Karpas-422 (cell line): ENCODE measurements around the gene PIM1. TPM values are rescaled to one million over a fixed set of nuclear protein-coding genes. Genes with fewer than 3 reads are reported as not detected.
"Not testable (repeated sequence)": the region's sequence is repeated elsewhere in the genome, so short reads cannot be mapped to it uniquely, and the experiment has no call there.

Source experiments
- DNase-seq: peaks from one replicate; pipeline ENCODE4 v3.0.0-alpha.2; 2015
- H2AFZ ChIP-seq: fragments of 200-600 bp; sonication (generic); 2 replicates; pipeline ENCODE4 v1.6.1; 2014; ENCODE audit warnings: antibody characterized with exemption, low read length, mixed read lengths
- H3K27ac ChIP-seq: fragments of 200-600 bp; sonication (generic); 2 replicates; pipeline ENCODE4 v1.5.1; 2014; ENCODE audit warnings: mild to moderate bottlenecking, low read length, moderate library complexity
- H3K27me3 ChIP-seq: fragments of 200-600 bp; sonication (generic); 2 replicates; pipeline ENCODE4 v1.6.1; 2014; ENCODE audit warnings: low read length, mixed read lengths
- H3K36me3 ChIP-seq: fragments of 200-600 bp; sonication (generic); 2 replicates; pipeline ENCODE4 v1.6.1; 2014; ENCODE audit warnings: low read length, mixed read lengths; ENCODE audit not compliant: insufficient read depth
- H3K4me1 ChIP-seq: fragments of 200-600 bp; sonication (generic); 2 replicates; pipeline ENCODE4 v1.6.1; 2014; ENCODE audit warnings: mild to moderate bottlenecking, low read length, mixed read lengths
- H3K4me2 ChIP-seq: fragments of 200-600 bp; sonication (generic); 2 replicates; pipeline ENCODE4 v1.6.1; 2014; ENCODE audit warnings: low read length, low read depth, mild to moderate bottlenecking; ENCODE audit not compliant: poor library complexity, severe bottlenecking
- H3K4me3 ChIP-seq: fragments of 200-600 bp; sonication (generic); 2 replicates; pipeline ENCODE4 v1.5.1; 2014; ENCODE audit warnings: mild to moderate bottlenecking, antibody characterized with exemption, low read length, mixed read lengths
- H3K79me2 ChIP-seq: fragments of 200-600 bp; sonication (generic); 2 replicates; pipeline ENCODE4 v1.6.1; 2014; ENCODE audit warnings: mild to moderate bottlenecking, low read length, mixed read lengths
- H3K9ac ChIP-seq: fragments of 200-600 bp; sonication (generic); 2 replicates; pipeline ENCODE4 v1.6.0; 2014; ENCODE audit warnings: low read length
- H3K9me2 ChIP-seq: fragments of 200-600 bp; sonication (generic), shearing (Covaris generic); replicated peaks from 2 replicates; pipeline ENCODE4 v1.6.0; 2014; ENCODE audit warnings: mild to moderate bottlenecking, low read length, moderate library complexity; ENCODE audit not compliant: insufficient read depth
- H3K9me3 ChIP-seq: fragments of 300-700, 200-600 bp; sonication (generic); 2 replicates; pipeline ENCODE4 v1.6.1; 2014; ENCODE audit warnings: low read length, mixed read lengths
- H4K20me1 ChIP-seq: fragments of 200-600 bp; sonication (generic); 2 replicates; pipeline ENCODE4 v1.6.1; 2014; ENCODE audit warnings: mild to moderate bottlenecking, antibody characterized with exemption, low read length, low read depth; ENCODE audit not compliant: insufficient read depth
- total RNA-seq: library from RNA; depleted of rRNA; stranded (reverse); fragments of >200 nt; shearing (Covaris generic); gene quantifications from 2 replicates; pipeline ENCODE4 v1.2.3, GENCODE V29; 2014; ENCODE audit warnings: low replicate concordance

The PIM1 gene
- total RNA-seq, 1 experiment from 2014 or later = 4.0 TPM

DNA sequence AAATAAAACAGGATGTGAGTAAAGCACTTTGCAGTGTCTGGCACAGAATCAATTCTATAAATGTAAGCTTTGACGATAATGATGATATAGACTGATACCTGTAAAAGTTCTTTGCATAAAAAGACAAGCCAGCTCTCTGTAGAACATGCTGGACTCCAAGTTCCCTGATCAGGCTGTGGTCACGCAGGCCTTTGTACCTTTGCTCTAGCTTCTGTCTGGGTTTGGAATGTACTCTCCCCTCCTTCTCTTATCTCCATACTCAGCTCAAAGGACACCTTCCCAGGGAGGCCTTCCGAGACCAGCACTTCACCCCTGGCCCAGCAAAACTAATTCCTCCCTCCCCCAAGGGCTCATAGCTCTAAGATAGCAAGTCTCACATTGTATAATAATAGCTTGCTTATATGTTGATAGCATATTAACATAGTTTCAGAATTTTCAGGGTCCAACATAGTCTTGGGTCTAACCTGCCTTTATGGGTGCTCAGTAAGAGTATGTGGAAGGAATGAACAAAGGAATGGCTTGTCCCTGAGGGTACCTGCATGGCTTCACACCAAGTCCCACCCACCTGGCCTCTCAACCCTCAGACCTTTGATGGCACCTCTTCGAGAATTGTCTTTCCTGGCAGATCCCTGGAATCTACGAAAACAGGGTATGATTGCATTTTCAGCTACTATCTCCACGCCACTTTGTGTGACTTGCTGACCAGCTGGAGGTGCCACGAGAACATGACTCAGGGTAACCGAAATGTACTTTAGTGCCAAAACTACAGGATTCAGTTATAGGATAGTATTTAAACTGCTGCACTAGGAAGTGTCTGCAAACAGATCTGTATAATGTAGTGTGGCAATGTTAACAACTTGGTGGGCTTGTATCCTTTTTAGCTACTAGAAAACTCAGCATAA lies 41.7 kb upstream of the PIM1 start:
- Histone ChIP-seq H3K9me2 (no peaks in the 10 kb centered on the region), H3K9me3 (no peaks in the 10 kb centered on the region), H3K4me3 (no peak overlapping the region), H3K79me2 (no peaks in the 10 kb centered on the region), H3K27ac (no peak overlapping the region), H3K4me1 (no peaks in the 10 kb centered on the region), H4K20me1 (no peaks in the 10 kb centered on the region), H3K27me3 (no peaks in the 10 kb centered on the region), H3K4me2 (no peak overlapping the region), H3K36me3 (no peaks in the 10 kb centered on the region), H2AFZ (no peak overlapping the region), H3K9ac (no peak overlapping the region)
- no peak for DNase-seq

DNA sequence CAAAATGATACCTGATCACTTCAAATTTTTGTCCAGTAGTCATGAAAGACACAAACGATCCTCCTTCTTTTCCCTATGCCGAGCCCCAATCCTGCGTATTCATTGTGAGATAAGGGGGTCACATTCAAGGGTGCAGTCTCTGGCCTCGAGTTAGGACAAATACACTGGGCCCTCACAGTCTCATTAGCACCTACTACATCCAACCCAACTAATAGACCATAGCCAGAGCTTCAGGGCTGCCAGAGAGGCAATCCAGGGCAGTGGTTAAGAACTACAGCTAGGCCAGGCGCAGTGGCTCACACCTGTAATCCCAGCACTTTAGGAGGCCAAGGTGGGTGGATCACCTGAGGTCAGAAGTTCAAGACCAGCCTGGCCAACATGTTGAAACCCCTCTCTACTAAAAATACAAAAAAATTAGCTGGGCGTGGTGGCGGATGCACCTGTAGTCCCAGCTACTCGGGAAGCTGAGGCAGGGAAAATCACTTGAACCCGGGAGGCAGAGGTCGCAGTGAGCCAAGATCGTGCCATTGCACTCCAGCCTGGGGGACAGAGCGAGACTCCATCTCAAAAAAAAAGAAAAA lies 41.0 kb upstream of the PIM1 start:
- not testable (repeated sequence) for H3K79me2 ChIP-seq, H3K9ac ChIP-seq, DNase-seq, H3K36me3 ChIP-seq, H3K9me3 ChIP-seq, H3K4me3 ChIP-seq, H3K4me2 ChIP-seq, H4K20me1 ChIP-seq, H3K27ac ChIP-seq, H3K9me2 ChIP-seq, H2AFZ ChIP-seq, H3K27me3 ChIP-seq, H3K4me1 ChIP-seq

DNA sequence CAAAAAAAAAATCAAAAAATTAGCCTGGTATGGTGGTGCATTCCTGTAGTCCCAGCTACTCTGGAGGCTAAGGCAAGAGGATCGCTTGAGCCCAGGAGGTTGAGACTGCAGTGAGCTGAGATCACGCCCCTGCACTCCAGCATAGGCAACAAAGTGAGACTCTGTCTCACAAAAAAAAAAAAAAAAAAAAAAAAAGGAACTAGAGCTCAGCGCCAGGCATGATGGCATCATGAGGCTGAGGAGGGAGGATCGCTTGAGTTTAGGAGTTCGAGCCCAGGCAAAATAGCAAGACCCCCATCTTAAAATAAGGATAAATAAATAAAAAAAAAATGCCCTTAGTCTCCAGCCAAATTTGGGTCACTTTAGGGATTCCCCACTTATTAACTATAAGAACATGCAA lies 40.4 kb upstream of the PIM1 start:
- H3K27ac ChIP-seq = no peak overlapping the region
- H3K9ac ChIP-seq = no peak overlapping the region
- H3K9me3 ChIP-seq = no peaks in the 10 kb centered on the region
- DNase-seq = no peak
- no peaks in the 10 kb centered on the region for H3K79me2 ChIP-seq
- H4K20me1 ChIP-seq = no peaks in the 10 kb centered on the region
- no peak overlapping the region for H3K4me3 ChIP-seq
- H3K36me3 ChIP-seq = no peaks in the 10 kb centered on the region
- H2AFZ ChIP-seq = no peak overlapping the region
- H3K4me1 ChIP-seq = no peaks in the 10 kb centered on the region
- no peaks in the 10 kb centered on the region for H3K9me2 ChIP-seq
- no peaks in the 10 kb centered on the region for H3K27me3 ChIP-seq
- no peak overlapping the region for H3K4me2 ChIP-seq

DNA sequence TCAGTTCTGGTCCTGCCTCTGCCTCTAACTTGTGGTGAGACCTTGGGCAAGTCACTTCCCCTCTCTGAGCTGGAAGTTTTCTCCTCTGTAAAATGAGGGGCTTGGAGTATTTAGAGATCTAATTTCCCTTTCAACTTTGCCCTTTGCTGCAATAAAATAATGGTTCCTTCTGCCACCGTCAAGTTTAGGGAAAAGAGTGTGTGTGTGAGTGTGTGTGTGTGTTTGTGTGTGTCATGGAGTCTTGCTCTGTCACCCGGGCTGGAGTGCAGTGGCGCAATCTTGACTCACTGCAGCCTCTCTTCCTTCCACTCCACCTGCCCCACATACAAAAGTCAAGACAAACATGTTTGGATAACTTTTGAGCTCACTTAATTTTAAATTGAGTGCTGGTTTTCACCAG lies 39.2 kb upstream of the PIM1 start:
- Histone ChIP-seq H3K27ac (no peak overlapping the region), H3K9ac (no peak overlapping the region)

DNA sequence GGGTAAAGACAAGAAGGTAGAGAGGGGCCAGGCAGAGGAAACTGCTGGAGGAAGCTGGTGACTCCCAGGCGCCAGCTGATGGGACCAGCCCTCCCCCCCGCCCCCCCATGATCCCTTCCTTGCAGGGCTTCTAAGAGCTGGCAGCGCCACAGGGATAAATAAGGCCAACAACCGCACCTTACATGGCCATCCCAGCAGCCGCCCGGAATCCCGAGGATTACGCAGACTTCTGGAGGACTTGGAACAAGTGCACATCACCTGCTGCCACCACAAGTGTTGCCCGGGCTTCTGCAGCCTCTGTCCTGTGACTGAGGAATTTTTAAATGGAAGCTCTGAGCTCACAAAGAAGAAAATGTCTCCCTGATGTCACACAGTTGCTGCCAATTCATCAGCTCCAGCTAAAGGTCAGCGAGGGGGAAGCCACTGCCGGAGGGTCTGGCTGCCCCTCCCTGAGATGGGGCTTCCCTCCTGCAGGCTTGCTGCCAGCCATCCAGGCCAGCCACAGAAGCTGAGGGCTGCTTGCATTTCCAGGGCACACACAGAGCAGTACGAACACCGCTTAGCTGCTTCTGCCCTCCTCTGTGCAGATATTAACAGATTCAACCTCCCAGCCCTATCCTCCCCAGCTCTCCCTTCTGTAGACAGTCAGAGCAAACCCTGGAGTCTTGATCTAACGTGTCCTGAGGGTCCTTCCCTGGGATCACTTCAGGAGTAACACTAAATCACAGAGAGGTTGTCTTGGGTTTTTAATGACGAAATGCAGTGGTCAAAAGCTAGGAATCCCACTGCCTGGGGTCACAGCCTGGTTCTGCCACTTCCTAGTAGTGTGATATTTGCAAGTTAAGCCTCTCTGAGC lies 38.6 kb upstream of the PIM1 start:
- H3K4me3 ChIP-seq = no peak overlapping the region
- no peaks in the 10 kb centered on the region for H4K20me1 ChIP-seq
- no peaks in the 10 kb centered on the region for H3K9me3 ChIP-seq
- no peaks in the 10 kb centered on the region for H3K36me3 ChIP-seq
- no peak overlapping the region for H3K27ac ChIP-seq
- H3K9ac ChIP-seq = no peak overlapping the region
- no peaks in the 10 kb centered on the region for H3K79me2 ChIP-seq
- H3K4me1 ChIP-seq = no peaks in the 10 kb centered on the region
- no peaks in the 10 kb centered on the region for H3K9me2 ChIP-seq
- no peak overlapping the region for H2AFZ ChIP-seq
- DNase-seq = no peak
- no peaks in the 10 kb centered on the region for H3K27me3 ChIP-seq
- no peak overlapping the region for H3K4me2 ChIP-seq

More for the DNA sequence above, 39.2 kb upstream of the PIM1 start:
- Histone ChIP-seq H4K20me1 (no peaks in the 10 kb centered on the region), H3K79me2 (no peaks in the 10 kb centered on the region), H3K9me3 (no peaks in the 10 kb centered on the region), H3K9me2 (no peaks in the 10 kb centered on the region), H2AFZ (no peak overlapping the region), H3K27me3 (no peaks in the 10 kb centered on the region), H3K4me1 (no peaks in the 10 kb centered on the region), H3K4me3 (no peak overlapping the region), H3K36me3 (no peaks in the 10 kb centered on the region), H3K4me2 (no peak overlapping the region)
- DNase-seq = no peak

DNA sequence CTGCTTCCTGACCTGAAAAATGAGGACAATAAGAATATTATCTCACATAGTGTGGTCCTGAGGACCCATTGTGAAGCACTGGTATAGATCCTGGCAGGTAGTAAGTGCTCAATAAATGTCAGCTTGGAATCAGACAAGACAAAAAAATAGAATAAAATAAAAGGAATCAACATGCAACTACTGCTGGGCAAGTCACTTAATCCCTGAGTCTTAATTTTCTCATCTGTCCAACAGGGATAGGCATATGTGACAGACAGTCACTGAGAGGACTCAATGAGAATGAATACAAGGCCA lies 38.0 kb upstream of the PIM1 start:
- Histone ChIP-seq H3K4me2 (no peak overlapping the region), H3K9me2 (no peaks in the 10 kb centered on the region), H3K4me1 (no peaks in the 10 kb centered on the region), H3K4me3 (no peak overlapping the region), H3K79me2 (no peaks in the 10 kb centered on the region), H4K20me1 (no peaks in the 10 kb centered on the region), H3K9ac (no peak overlapping the region), H3K27ac (no peak overlapping the region), H2AFZ (no peak overlapping the region), H3K36me3 (no peaks in the 10 kb centered on the region), H3K9me3 (no peaks in the 10 kb centered on the region), H3K27me3 (no peaks in the 10 kb centered on the region)
- DNase-seq = no peak

DNA sequence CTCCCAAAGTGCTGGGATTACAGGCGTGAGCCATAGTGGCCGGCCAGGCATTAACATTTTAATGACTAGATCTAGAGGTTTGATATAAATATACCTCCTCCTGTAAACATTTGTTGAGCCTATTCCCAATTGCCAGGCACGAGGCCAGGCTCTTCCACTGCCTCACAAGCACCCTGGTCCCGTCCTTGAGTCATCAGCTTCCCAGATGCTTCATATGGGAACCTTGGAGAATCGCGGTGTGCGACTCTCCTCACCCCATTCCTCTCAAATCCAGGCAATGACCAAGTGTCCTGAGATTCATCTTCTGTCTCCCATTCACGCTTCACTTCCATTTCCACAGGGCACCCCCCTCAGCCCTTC lies 35.9 kb upstream of the PIM1 start:
- no peaks in the 10 kb centered on the region for H3K9me3 ChIP-seq
- H3K9me2 ChIP-seq = no peaks in the 10 kb centered on the region
- no peak overlapping the region for H3K4me3 ChIP-seq
- no peaks in the 10 kb centered on the region for H4K20me1 ChIP-seq
- H3K36me3 ChIP-seq = no peaks in the 10 kb centered on the region
- no peak overlapping the region for H3K4me2 ChIP-seq
- no peak overlapping the region for H2AFZ ChIP-seq
- DNase-seq = no peak
- no peaks in the 10 kb centered on the region for H3K27me3 ChIP-seq
- no peak overlapping the region for H3K9ac ChIP-seq
- no peaks in the 10 kb centered on the region for H3K79me2 ChIP-seq
- no peaks in the 10 kb centered on the region for H3K4me1 ChIP-seq
- H3K27ac ChIP-seq = no peak overlapping the region

DNA sequence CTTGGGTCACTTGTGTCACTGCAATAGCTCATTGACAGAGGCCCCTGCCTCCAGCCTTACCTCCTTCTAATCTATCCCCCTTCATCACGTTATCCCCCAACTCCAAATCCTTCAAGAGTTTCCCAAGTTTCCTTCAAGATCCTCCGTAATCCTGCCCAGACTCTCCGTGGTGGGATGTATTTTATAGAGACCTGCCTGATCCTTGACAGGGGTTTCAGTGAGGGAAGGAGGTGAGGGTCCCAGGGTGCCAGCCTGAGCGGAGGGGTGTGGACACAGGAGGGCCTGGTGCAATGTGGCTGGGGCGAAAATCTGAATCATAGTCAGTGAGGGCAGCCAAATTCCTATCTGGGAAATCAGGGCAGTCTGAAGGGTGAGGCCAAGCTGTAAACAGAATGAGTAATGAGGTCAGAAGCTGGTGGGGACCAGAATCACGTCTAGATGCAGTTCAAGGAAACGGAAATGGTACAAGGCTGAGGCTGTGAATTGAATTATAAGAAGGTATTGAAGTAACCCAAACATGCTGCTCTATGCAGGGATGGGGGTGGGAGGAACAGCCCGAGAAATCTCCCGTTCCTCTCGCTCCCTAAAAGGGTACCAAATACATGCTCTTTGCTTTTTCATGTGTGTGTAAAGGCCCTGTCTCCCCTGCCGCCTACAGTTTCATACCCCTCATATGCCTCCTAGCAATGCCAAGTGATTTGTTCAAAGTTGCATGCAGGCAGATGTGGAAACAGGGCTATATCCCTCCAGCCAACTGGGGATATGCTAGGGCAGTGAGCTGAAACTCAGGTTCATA lies 35.4 kb upstream of the PIM1 start:
- H3K4me2 ChIP-seq = no peak overlapping the region
- H3K4me3 ChIP-seq = no peak overlapping the region
- DNase-seq = no peak
- H3K36me3 ChIP-seq = no peaks in the 10 kb centered on the region
- H3K27ac ChIP-seq = no peak overlapping the region
- H3K9me2 ChIP-seq = no peaks in the 10 kb centered on the region
- no peaks in the 10 kb centered on the region for H3K27me3 ChIP-seq
- H4K20me1 ChIP-seq = no peaks in the 10 kb centered on the region
- H3K4me1 ChIP-seq = no peaks in the 10 kb centered on the region
- no peak overlapping the region for H2AFZ ChIP-seq
- H3K9me3 ChIP-seq = no peaks in the 10 kb centered on the region
- H3K79me2 ChIP-seq = no peaks in the 10 kb centered on the region
- H3K9ac ChIP-seq = no peak overlapping the region
